Gastrocnemius medialis (tissue), 4 donors: ENCODE results near the gene PRKAR2B.

ENCODE experiments used
- POLR2A ChIP-seq, 2 donors: fragments of 450-650 bp; IDR thresholded peaks; one replicate each; pipeline ENCODE4 v1.6.1; 2017; ENCODE audit warnings: antibody characterized with exemption in 2 of 2, mild to moderate bottlenecking in 2 of 2, moderate library complexity in 2 of 2
- TF ChIP-seq, protein P1 (sequence below), 5 experiments: fragments of 450-650 bp in 3 of 5; fragments of 200-600 bp in 2 of 5; sonication (generic) in 2 of 5; IDR thresholded peaks in 4 of 5; conservative IDR thresholded peaks in 1 of 5; 1 replicate in 4 of 5; 2 replicates in 1 of 5; pipeline ENCODE4 v1.5.1; 2016 to 2019; ENCODE audit warnings: antibody characterized with exemption in 5 of 5, mild to moderate bottlenecking in 3 of 5, moderate library complexity in 3 of 5

DNA sequence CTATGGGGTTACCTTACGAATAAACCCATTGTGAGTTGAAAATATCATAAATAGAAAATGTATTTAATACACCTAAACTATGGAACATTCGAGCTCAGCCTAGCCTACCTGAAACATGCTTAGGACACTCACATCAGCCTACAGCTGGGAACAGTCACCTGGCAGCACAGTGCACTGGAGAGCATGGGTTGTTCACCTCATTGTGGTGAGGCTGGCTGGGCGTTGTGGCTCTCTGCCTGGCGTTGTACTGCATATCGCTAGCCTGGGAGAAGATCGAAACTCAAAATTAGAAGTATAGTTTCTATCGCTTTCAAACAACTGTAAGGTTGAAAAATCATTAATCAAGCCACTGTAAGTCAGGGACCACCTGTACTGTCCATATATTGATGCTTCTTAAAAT is 107.0 kb downstream of the PRKAR2B start:
- TF ChIP-seq, protein P1, sequence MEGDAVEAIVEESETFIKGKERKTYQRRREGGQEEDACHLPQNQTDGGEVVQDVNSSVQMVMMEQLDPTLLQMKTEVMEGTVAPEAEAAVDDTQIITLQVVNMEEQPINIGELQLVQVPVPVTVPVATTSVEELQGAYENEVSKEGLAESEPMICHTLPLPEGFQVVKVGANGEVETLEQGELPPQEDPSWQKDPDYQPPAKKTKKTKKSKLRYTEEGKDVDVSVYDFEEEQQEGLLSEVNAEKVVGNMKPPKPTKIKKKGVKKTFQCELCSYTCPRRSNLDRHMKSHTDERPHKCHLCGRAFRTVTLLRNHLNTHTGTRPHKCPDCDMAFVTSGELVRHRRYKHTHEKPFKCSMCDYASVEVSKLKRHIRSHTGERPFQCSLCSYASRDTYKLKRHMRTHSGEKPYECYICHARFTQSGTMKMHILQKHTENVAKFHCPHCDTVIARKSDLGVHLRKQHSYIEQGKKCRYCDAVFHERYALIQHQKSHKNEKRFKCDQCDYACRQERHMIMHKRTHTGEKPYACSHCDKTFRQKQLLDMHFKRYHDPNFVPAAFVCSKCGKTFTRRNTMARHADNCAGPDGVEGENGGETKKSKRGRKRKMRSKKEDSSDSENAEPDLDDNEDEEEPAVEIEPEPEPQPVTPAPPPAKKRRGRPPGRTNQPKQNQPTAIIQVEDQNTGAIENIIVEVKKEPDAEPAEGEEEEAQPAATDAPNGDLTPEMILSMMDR (IDR thresholded peaks at IDR 0.05 in 4 of 5, conservative IDR thresholded peaks at IDR 0.05 in 1 of 5) = no peak
- no peak for TF ChIP-seq POLR2A (IDR thresholded peaks at IDR 0.05)
